Measurements from ENCODE around the gene NABP1. TPM values are rescaled to one million over a fixed set of nuclear protein-coding genes. Genes with fewer than 3 reads are reported as not detected.

The NABP1 gene
- polyA plus RNA-seq, 1 donor from 2014 or later: 1.5 TPM

- Histone ChIP-seq H3K9ac (ENCODE audit: low read length) (no peak overlapping the region), H4K20me1 (ENCODE audit: insufficient read depth) (no peaks in the 10 kb centered on the region), H3K79me2 (replicated peaks; ENCODE audit: insufficient read depth, low read length) (no peaks in the 10 kb centered on the region), H2AFZ (ENCODE audit: low read depth, low read length) (no peak overlapping the region), H3K4me2 (ENCODE audit: low read length) (no peak overlapping the region), H3K36me3 (ENCODE audit: insufficient read depth, low read length) (no peaks in the 10 kb centered on the region), H3F3A (ENCODE audit: insufficient read depth, low read length, poor library complexity, severe bottlenecking) (no peaks in the 10 kb centered on the region), H3K9me3 (ENCODE audit: low read length) (no peaks in the 10 kb centered on the region), H3K27ac (ENCODE audit: low read length) (no peak overlapping the region), H3K4me3 (ENCODE audit: low read length) (no peak overlapping the region), H3K9me2 (ENCODE audit: insufficient read depth, low read length) (no peaks in the 10 kb centered on the region), H3K27me3 (ENCODE audit: insufficient read depth, low read depth, low read length) (no peaks in the 10 kb centered on the region)
- TF ChIP-seq POLR2AphosphoS5 (IDR thresholded peaks at IDR 0.05): no peak
- TF ChIP-seq MXI1 (conservative IDR thresholded peaks at IDR 0.05; ENCODE audit: poor library complexity, severe bottlenecking): no peak
- no peak for TF ChIP-seq REST (IDR thresholded peaks at IDR 0.05; ENCODE audit: borderline replicate concordance)
- no peak for TF ChIP-seq SMC3 (conservative IDR thresholded peaks at IDR 0.05; ENCODE audit: poor library complexity)
- TF ChIP-seq RAD21 (conservative IDR thresholded peaks at IDR 0.05): no peak
- TF ChIP-seq CTCF (IDR thresholded peaks at IDR 0.05; ENCODE audit: poor library complexity, severe bottlenecking): no peak
- TF ChIP-seq TAF1 (IDR thresholded peaks at IDR 0.05; ENCODE audit: low read depth): no peak
- TF ChIP-seq EP300 (conservative IDR thresholded peaks at IDR 0.05; ENCODE audit: poor library complexity, severe bottlenecking): no peak
- no peak for TF ChIP-seq EZH2 (IDR thresholded peaks at IDR 0.05; ENCODE audit: borderline replicate concordance, insufficient read depth, low read length, poor library complexity, severe bottlenecking)
These were observed 25.3 kb downstream of the NABP1 start for GRCh38 chr2:191703079-191703725.

GRCh38 chr2:191705084-191705483 lies 27.1 kb downstream of the NABP1 start:
- H3K27ac ChIP-seq (ENCODE audit: low read length): no peak overlapping the region
- no peaks in the 10 kb centered on the region for H3K36me3 ChIP-seq (ENCODE audit: insufficient read depth, low read length)
- no peak overlapping the region for H3K4me2 ChIP-seq (ENCODE audit: low read length)
- no peaks in the 10 kb centered on the region for H4K20me1 ChIP-seq (ENCODE audit: insufficient read depth)
- H3K9me2 ChIP-seq (ENCODE audit: insufficient read depth, low read length): no peaks in the 10 kb centered on the region
- H3K79me2 ChIP-seq (replicated peaks; ENCODE audit: insufficient read depth, low read length): no peaks in the 10 kb centered on the region
- H2AFZ ChIP-seq (ENCODE audit: low read depth, low read length): no peak overlapping the region
- no peak for TF ChIP-seq EZH2 (IDR thresholded peaks at IDR 0.05; ENCODE audit: borderline replicate concordance, insufficient read depth, low read length, poor library complexity, severe bottlenecking)
- TF ChIP-seq RAD21 (conservative IDR thresholded peaks at IDR 0.05): no peak
- TF ChIP-seq TAF1 (IDR thresholded peaks at IDR 0.05; ENCODE audit: low read depth): no peak
- no peak for TF ChIP-seq REST (IDR thresholded peaks at IDR 0.05; ENCODE audit: borderline replicate concordance)
- TF ChIP-seq CTCF (IDR thresholded peaks at IDR 0.05; ENCODE audit: poor library complexity, severe bottlenecking): no peak
- no peak for TF ChIP-seq POLR2AphosphoS5 (IDR thresholded peaks at IDR 0.05)
- TF ChIP-seq SMC3 (conservative IDR thresholded peaks at IDR 0.05; ENCODE audit: poor library complexity): no peak
- TF ChIP-seq MXI1 (conservative IDR thresholded peaks at IDR 0.05; ENCODE audit: poor library complexity, severe bottlenecking): no peak
- TF ChIP-seq EP300 (conservative IDR thresholded peaks at IDR 0.05; ENCODE audit: poor library complexity, severe bottlenecking): no peak
- H3K9ac ChIP-seq (ENCODE audit: low read length): no peak overlapping the region
- H3K27me3 ChIP-seq (ENCODE audit: insufficient read depth, low read depth, low read length): no peaks in the 10 kb centered on the region
- H3K4me3 ChIP-seq (ENCODE audit: low read length): no peak overlapping the region
- no peaks in the 10 kb centered on the region for H3K9me3 ChIP-seq (ENCODE audit: low read length)
- no peaks in the 10 kb centered on the region for H3F3A ChIP-seq (ENCODE audit: insufficient read depth, low read length, poor library complexity, severe bottlenecking)

Data from neural cell (in vitro differentiated cells).